ENCODE results near the gene SEMA7A.

GRCh38 chr15:74409225-74409624 is 24.5 kb downstream of the SEMA7A start:
- TF ChIP-seq CTCF (IDR thresholded peaks at IDR 0.05) (no peak), POLR2A (IDR thresholded peaks at IDR 0.05) (no peak)
